Measurements from ENCODE around the gene CSNK1G1. TPM values are rescaled to one million over a fixed set of nuclear protein-coding genes. Genes with fewer than 3 reads are reported as not detected.

Gene CSNK1G1
- total and polyA plus RNA-seq, 2 of the 4 experiments (the other 2 are of a cell fraction) = 7.4 to 29.4 TPM

DNA sequence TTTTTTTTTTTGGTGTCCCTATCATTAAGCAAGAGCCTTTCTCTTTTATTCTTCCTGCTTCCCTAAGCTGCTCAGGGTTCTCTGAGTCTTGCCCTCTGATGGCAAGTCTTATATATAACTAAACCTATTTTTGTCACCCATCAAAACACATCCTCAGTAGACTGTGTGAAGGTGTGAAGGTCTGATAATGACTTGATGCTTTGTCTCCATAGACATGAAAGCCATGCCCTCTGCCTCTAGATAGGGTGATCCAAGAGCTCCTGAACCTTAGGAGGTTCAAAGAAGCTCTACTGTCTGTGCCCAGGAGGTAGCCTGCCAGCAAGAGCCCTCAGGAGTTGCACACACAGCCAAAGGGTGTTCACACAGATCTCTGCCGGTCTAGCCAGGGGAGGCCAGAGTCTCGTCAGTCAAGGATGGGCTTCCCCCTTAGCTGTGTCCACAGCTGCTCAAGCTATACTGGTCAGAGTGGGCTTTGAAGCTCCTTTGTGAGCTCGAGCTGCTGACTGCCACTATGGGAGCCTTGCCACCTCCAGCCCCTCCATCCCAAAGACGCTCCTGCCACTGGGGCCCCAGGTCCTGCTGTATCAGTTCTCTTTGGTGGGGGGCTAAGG is 217.5 kb downstream of the CSNK1G1 start:
- H3K36me3 ChIP-seq (ENCODE audit: control insufficient read depth, insufficient read depth, low read length) = peaks cover 46% of the 10 kb centered on the region
- TF ChIP-seq MAZ (IDR thresholded peaks at IDR 0.05; ENCODE audit: borderline replicate concordance, low read depth, low read length) = no peak
- no peak for TF ChIP-seq RAD21 (IDR thresholded peaks at IDR 0.05; ENCODE audit: low read length)
- TF ChIP-seq, protein P1, sequence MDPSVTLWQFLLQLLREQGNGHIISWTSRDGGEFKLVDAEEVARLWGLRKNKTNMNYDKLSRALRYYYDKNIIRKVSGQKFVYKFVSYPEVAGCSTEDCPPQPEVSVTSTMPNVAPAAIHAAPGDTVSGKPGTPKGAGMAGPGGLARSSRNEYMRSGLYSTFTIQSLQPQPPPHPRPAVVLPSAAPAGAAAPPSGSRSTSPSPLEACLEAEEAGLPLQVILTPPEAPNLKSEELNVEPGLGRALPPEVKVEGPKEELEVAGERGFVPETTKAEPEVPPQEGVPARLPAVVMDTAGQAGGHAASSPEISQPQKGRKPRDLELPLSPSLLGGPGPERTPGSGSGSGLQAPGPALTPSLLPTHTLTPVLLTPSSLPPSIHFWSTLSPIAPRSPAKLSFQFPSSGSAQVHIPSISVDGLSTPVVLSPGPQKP (IDR thresholded peaks at IDR 0.05; ENCODE audit: borderline replicate concordance, low read depth, low read length) = no peak
- no peak for TF ChIP-seq RCOR1 (IDR thresholded peaks at IDR 0.05; ENCODE audit: insufficient replicate concordance, low read length)
- TF ChIP-seq CEBPB (IDR thresholded peaks at IDR 0.05; ENCODE audit: low read depth, low read length) = no peak
- no peak for TF ChIP-seq SMC3 (IDR thresholded peaks at IDR 0.05; ENCODE audit: low read depth, low read length)
- TF ChIP-seq RFX5 (IDR thresholded peaks at IDR 0.05; ENCODE audit: low read depth, low read length) = no peak
- no peak for TF ChIP-seq FOS (IDR thresholded peaks at IDR 0.05; ENCODE audit: low read depth, low read length)
- TF ChIP-seq NFE2L2 (IDR thresholded peaks at IDR 0.05; ENCODE audit: low read depth, low read length) = no peak
- TF ChIP-seq, protein P2, sequence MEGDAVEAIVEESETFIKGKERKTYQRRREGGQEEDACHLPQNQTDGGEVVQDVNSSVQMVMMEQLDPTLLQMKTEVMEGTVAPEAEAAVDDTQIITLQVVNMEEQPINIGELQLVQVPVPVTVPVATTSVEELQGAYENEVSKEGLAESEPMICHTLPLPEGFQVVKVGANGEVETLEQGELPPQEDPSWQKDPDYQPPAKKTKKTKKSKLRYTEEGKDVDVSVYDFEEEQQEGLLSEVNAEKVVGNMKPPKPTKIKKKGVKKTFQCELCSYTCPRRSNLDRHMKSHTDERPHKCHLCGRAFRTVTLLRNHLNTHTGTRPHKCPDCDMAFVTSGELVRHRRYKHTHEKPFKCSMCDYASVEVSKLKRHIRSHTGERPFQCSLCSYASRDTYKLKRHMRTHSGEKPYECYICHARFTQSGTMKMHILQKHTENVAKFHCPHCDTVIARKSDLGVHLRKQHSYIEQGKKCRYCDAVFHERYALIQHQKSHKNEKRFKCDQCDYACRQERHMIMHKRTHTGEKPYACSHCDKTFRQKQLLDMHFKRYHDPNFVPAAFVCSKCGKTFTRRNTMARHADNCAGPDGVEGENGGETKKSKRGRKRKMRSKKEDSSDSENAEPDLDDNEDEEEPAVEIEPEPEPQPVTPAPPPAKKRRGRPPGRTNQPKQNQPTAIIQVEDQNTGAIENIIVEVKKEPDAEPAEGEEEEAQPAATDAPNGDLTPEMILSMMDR (conservative IDR thresholded peaks at IDR 0.05; ENCODE audit: low read depth, low read length) = no peak
- no peak for TF ChIP-seq MAFK (IDR thresholded peaks at IDR 0.05; ENCODE audit: low read depth, low read length)
- no peak for TF ChIP-seq BHLHE40 (IDR thresholded peaks at IDR 0.05; ENCODE audit: low read depth, low read length)
- no peak for TF ChIP-seq MXI1 (IDR thresholded peaks at IDR 0.05; ENCODE audit: borderline replicate concordance, low read depth, low read length)
- TF ChIP-seq POLR2A (IDR thresholded peaks at IDR 0.05; ENCODE audit: low read depth, low read length) = no peak
- no peak for TF ChIP-seq CHD1 (IDR thresholded peaks at IDR 0.05; ENCODE audit: low read depth, low read length)
- TF ChIP-seq, protein P3, sequence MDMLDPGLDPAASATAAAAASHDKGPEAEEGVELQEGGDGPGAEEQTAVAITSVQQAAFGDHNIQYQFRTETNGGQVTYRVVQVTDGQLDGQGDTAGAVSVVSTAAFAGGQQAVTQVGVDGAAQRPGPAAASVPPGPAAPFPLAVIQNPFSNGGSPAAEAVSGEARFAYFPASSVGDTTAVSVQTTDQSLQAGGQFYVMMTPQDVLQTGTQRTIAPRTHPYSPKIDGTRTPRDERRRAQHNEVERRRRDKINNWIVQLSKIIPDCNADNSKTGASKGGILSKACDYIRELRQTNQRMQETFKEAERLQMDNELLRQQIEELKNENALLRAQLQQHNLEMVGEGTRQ (IDR thresholded peaks at IDR 0.05; ENCODE audit: low read depth, low read length) = no peak

More for the DNA sequence above, 217.5 kb downstream of the CSNK1G1 start:
- Histone ChIP-seq H2AFZ (replicated peaks; ENCODE audit: low read length, poor library complexity) (no peak overlapping the region), H2BK15ac (ENCODE audit: low read depth, low read length) (no peak overlapping the region), H3K14ac (replicated peaks; ENCODE audit: low read depth, low read length) (no peak overlapping the region), H3K9ac (ENCODE audit: low read depth, low read length) (no peak overlapping the region), H3K56ac (ENCODE audit: extremely low read depth, insufficient read depth, low read length) (no peak overlapping the region), H3K27me3 (ENCODE audit: control insufficient read depth, insufficient read depth, low read length) (no peaks in the 10 kb centered on the region), H3K27ac (ENCODE audit: insufficient read depth, low read length) (no peak overlapping the region), H3K79me1 (ENCODE audit: low read depth in 1 of 2, low read length in 2 of 2) (peaks cover 3 to 19% of the 10 kb centered on the region in 2 experiments; a peak in 1 of 4 replicates), H4K91ac (ENCODE audit: insufficient read depth, low read depth, low read length) (no peak overlapping the region), H3K9me1 (ENCODE audit: insufficient read depth, low read length) (peaks cover 14% of the 10 kb centered on the region; the same call in 1 of the 2 replicates), H2AK5ac (ENCODE audit: low read depth, low read length) (no peak overlapping the region), H2AK9ac (replicated peaks; ENCODE audit: low read depth, low read length, poor library complexity) (no peak overlapping the region), H3K4me3 (ENCODE audit: insufficient read depth, low read depth, low read length) (no peak overlapping the region), H4K8ac (ENCODE audit: low read depth in 2 of 2, low read length in 2 of 2) (no peak overlapping the region), H2BK20ac (ENCODE audit: low read depth, low read length) (no peak overlapping the region), H3K4ac (ENCODE audit: low read depth, low read length) (no peak overlapping the region), H4K20me1 (ENCODE audit: insufficient read depth, low read length) (0 out of 2 replicates have a peak, but pooled peaks cover 5% of the 10 kb centered on the region), H3K9me3 (ENCODE audit: control insufficient read depth, insufficient read depth, low read length) (no peaks in the 10 kb centered on the region), H3K23ac (ENCODE audit: low read depth, low read length) (no peak overlapping the region), H2BK120ac (ENCODE audit: low read depth, low read length) (no peak overlapping the region), H2BK5ac (ENCODE audit: low read depth, low read length, poor library complexity, severe bottlenecking) (no peak overlapping the region), H3K4me1 (ENCODE audit: control insufficient read depth, insufficient read depth, low read length) (no peaks in the 10 kb centered on the region; the same call in 1 of the 2 replicates), H3K18ac (ENCODE audit: low read depth, low read length) (no peak overlapping the region), H3K4me2 (ENCODE audit: low read depth, low read length) (no peak overlapping the region), H4K5ac (ENCODE audit: low read depth, low read length) (no peak overlapping the region)
- intact Hi-C loops (cut with micrococcal nuclease) (no loop called here), in situ Hi-C loops (cut with MboI; ENCODE audit: low sequenced_read_pairs) (no loop called here), dilution Hi-C loops (cut with HindIII; ENCODE audit: low sequenced_read_pairs, unreplicated experiment) (no loop called here)
- ATAC-seq (ENCODE audit: low read depth) (no peak), DNase-seq (no peak)
- ChIA-PET CTCF (no interaction called here), POLR2A (ENCODE audit: unreplicated experiment) (no interaction called here)
- no CpG with 5 or more reads among the region's 4 CpGs for WGBS, 2 experiments (ENCODE audit: extremely low coverage in 2 of 2, insufficient read length in 1 of 2)
- BruUV-seq (replicated peaks) = no TSS peak
